Measurements from ENCODE around the gene CTRB2. TPM values are rescaled to one million over a fixed set of nuclear protein-coding genes. Genes with fewer than 3 reads are reported as not detected.
A peak's percentile ranks its signal among the peaks of the same experiment; 100 is the strongest.

The CTRB2 gene
- total RNA-seq, 1 donor from 2014 or later = not detected

- DNase-seq (ENCODE audit: low spot score in 2 of 2, unreplicated experiment in 2 of 2) = no peak
- H3K4me1 Mint-ChIP-seq = peaks cover 71% of the 10 kb centered on the region
- H3K27me3 Mint-ChIP-seq (ENCODE audit: low read depth) = no peaks in the 10 kb centered on the region
- peak overlapping the region; percentile 95 for H3K27ac Mint-ChIP-seq
- no peaks in the 10 kb centered on the region for H3K9me3 Mint-ChIP-seq
- H3K4me3 Mint-ChIP-seq = no peak overlapping the region
- no peak for TF ChIP-seq CTCF (IDR thresholded peaks at IDR 0.05; ENCODE audit: unreplicated experiment)
- peaks cover 4% of the 10 kb centered on the region for H3K36me3 Mint-ChIP-seq
Measured at GRCh38 chr16:75248142-75248535, 41.2 kb upstream of the CTRB2 start.

- TF ChIP-seq CTCF (IDR thresholded peaks at IDR 0.05; ENCODE audit: unreplicated experiment) = no peak
- Mint-ChIP-seq H3K36me3 (peaks cover 6% of the 10 kb centered on the region), H3K4me3 (no peak overlapping the region), H3K27me3 (ENCODE audit: low read depth) (no peaks in the 10 kb centered on the region), H3K4me1 (peaks cover 65% of the 10 kb centered on the region), H3K27ac (peak overlapping the region; percentile 95), H3K9me3 (no peaks in the 10 kb centered on the region)
- no peak for DNase-seq (ENCODE audit: low spot score in 2 of 2, unreplicated experiment in 2 of 2)
Measured at GRCh38 chr16:75247249-75247648, 40.3 kb upstream of the CTRB2 start.

DNA sequence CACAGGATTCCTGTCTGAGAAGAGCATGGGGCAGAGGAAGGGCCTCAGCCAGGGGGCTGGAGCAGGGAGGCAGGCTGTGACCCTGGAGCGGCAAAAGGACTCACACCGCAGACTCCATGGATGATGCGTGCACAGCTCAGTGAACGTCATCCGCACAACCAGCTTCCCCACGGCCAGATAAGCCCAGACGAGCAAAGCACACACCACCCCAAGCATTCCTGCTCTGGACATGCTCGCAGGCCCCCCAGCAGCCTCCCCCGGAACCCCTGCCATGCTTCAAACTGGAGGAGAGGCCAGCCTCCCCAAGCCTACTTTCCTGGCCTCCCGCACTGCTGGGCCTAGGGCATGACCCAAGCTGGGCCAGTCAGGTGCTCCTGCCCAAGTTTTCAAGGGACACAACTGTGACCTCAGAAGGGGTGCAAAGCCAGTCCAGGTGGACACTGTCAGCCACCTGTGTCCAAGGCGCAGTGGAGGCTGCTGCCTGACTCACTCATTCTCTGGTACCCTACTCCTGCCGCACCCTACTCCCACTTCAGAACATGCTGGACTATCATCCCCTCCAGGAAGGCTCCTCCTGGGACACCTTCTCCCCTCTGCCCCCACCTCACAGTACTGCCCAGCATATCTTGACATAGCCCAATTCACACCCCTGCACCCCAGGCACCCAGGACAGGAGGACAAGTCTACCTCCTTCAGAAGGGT lies 39.7 kb upstream of the CTRB2 start:
- no peaks in the 10 kb centered on the region for H3K27me3 Mint-ChIP-seq (ENCODE audit: low read depth)
- no peak for TF ChIP-seq CTCF (IDR thresholded peaks at IDR 0.05; ENCODE audit: unreplicated experiment)
- DNase-seq (ENCODE audit: low spot score in 2 of 2, unreplicated experiment in 2 of 2) = no peak

GRCh38 chr16:75244844-75245758 lies 38.1 kb upstream of the CTRB2 start:
- peak in 1 of 2 experiments; percentile 64 for DNase-seq (ENCODE audit: low spot score in 2 of 2, unreplicated experiment in 2 of 2)
- peaks cover 57% of the 10 kb centered on the region for H3K4me1 Mint-ChIP-seq
- peak overlapping the region; percentile 38 for H3K4me3 Mint-ChIP-seq
- no peaks in the 10 kb centered on the region for H3K9me3 Mint-ChIP-seq
- TF ChIP-seq CTCF (IDR thresholded peaks at IDR 0.05; ENCODE audit: unreplicated experiment) = no peak
- H3K36me3 Mint-ChIP-seq = peaks cover 9% of the 10 kb centered on the region
- H3K27me3 Mint-ChIP-seq (ENCODE audit: low read depth) = no peaks in the 10 kb centered on the region
- H3K27ac Mint-ChIP-seq = peak overlapping the region; percentile 98

More for the DNA sequence above, 39.7 kb upstream of the CTRB2 start:
- Mint-ChIP-seq H3K4me3 (no peak overlapping the region), H3K9me3 (no peaks in the 10 kb centered on the region), H3K36me3 (peaks cover 6% of the 10 kb centered on the region), H3K27ac (peak overlapping the region; percentile 95), H3K4me1 (peaks cover 60% of the 10 kb centered on the region)

GRCh38 chr16:75244225-75244809 lies 37.4 kb upstream of the CTRB2 start:
- Mint-ChIP-seq H3K27ac (peak overlapping the region; percentile 98), H3K36me3 (peaks cover 9% of the 10 kb centered on the region), H3K4me3 (peak overlapping the region; percentile 38), H3K27me3 (ENCODE audit: low read depth) (no peaks in the 10 kb centered on the region), H3K4me1 (peaks cover 54% of the 10 kb centered on the region), H3K9me3 (no peaks in the 10 kb centered on the region)
- DNase-seq (ENCODE audit: low spot score in 2 of 2, unreplicated experiment in 2 of 2) = no peak
- no peak for TF ChIP-seq CTCF (IDR thresholded peaks at IDR 0.05; ENCODE audit: unreplicated experiment)

All from mesothelial cell of epicardium (in vitro differentiated cells).